ENCODE data around the gene POLR2J. TPM values are rescaled to one million over a fixed set of nuclear protein-coding genes. Genes with fewer than 3 reads are reported as not detected.
"Not testable (repeated sequence)": the region's sequence is repeated elsewhere in the genome, so short reads cannot be mapped to it uniquely, and the experiment has no call there.

Gene POLR2J
- polyA plus RNA-seq, 1 experiment, result 46.9 TPM

DNA sequence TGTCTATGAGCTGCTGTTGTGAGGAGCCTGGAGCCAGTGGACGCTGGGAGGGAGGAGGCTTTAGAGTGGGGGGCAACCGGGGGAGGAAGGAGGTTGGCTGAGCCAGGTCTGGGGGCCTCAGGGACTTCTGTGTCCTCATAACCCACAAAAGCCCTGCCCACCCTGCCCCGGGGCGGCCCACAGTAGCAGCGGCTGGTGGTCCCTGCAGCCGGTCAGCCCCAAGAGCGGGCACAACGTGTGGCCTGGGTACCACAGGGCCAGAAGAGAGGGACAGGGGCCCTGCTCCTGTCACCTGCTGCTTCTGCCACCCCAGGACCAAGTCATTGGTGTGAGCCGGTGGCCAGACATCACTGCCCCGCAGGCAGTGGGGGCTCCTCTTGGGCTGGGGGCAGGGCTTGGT is 3.2 kb upstream of the POLR2J start:
- H3K27me3 ChIP-seq (ENCODE audit: control insufficient read depth, insufficient read depth, low read length); H3K36me3 ChIP-seq (ENCODE audit: control insufficient read depth, insufficient read depth, low read length); CTCF ChIA-PET; DNase-seq (ENCODE audit: low read depth); POLR2A ChIA-PET; H3K4me3 ChIP-seq (ENCODE audit: low read depth, low read length): not testable (repeated sequence)

DNA sequence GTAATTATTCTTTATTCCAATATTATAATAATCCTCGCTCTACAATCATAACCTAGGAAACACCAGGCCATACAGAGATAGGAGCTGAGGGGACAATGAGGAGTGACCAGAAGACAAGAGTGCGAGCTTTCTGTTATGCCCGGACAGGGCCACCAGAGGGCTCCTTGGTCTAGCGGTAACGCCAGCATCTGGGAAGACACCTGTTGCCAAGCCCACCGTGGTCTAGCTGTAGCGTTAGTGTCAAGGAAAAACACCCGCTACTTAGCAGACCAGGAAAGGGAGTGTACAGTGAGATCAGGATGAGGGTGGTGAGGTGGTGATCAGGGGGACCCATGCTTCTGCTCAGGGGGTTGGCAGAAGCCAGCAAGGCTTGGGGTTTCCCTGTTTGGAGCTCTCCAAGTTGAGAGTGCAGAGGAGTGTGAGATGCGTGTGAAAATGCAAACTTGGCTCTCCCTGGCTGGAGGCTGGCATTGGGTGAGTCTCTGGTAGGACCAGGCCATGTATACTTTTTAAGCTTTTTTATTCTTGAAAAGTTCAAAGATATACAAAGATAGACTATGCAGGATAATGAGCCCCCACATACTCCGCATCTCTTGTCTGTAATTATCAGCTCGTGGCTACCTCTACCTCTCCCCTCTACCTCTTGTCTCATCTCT is 1.4 kb upstream of the POLR2J start:
- TF ChIP-seq, protein P1, sequence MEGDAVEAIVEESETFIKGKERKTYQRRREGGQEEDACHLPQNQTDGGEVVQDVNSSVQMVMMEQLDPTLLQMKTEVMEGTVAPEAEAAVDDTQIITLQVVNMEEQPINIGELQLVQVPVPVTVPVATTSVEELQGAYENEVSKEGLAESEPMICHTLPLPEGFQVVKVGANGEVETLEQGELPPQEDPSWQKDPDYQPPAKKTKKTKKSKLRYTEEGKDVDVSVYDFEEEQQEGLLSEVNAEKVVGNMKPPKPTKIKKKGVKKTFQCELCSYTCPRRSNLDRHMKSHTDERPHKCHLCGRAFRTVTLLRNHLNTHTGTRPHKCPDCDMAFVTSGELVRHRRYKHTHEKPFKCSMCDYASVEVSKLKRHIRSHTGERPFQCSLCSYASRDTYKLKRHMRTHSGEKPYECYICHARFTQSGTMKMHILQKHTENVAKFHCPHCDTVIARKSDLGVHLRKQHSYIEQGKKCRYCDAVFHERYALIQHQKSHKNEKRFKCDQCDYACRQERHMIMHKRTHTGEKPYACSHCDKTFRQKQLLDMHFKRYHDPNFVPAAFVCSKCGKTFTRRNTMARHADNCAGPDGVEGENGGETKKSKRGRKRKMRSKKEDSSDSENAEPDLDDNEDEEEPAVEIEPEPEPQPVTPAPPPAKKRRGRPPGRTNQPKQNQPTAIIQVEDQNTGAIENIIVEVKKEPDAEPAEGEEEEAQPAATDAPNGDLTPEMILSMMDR (IDR thresholded peaks at IDR 0.05; ENCODE audit: insufficient read depth, low read depth, low read length), result peak; percentile 39; the same call in 1 of the 2 replicates
- H3K36me3 ChIP-seq (ENCODE audit: control insufficient read depth, insufficient read depth, low read length); CTCF ChIA-PET; DNase-seq (ENCODE audit: low read depth); H3K27me3 ChIP-seq (ENCODE audit: control insufficient read depth, insufficient read depth, low read length); H3K4me3 ChIP-seq (ENCODE audit: low read depth, low read length); POLR2A ChIA-PET: not testable (repeated sequence)

DNA sequence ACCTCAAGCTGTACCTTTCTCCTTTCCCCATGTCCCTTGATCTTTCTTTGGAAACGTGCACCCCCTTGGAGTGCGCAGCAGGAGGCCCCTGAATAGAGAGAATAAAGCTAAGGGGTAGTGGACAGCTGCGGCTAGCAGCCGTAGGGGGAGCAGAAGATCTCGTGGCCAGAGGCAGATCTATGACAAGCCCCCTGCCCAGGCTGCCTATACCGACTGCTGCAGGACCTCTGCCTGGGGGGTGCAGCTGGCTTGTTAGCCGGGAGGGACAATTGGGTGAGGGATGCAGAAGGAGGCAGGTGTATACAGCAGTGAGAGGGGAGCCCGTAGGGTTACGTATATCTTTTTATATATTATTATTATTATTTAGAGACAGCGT is 475 bp upstream of the POLR2J start:
- CTCF ChIA-PET; H3K36me3 ChIP-seq (ENCODE audit: control insufficient read depth, insufficient read depth, low read length); DNase-seq (ENCODE audit: low read depth); H3K4me3 ChIP-seq (ENCODE audit: low read depth, low read length); H3K27me3 ChIP-seq (ENCODE audit: control insufficient read depth, insufficient read depth, low read length); POLR2A ChIA-PET: not testable (repeated sequence)

DNA sequence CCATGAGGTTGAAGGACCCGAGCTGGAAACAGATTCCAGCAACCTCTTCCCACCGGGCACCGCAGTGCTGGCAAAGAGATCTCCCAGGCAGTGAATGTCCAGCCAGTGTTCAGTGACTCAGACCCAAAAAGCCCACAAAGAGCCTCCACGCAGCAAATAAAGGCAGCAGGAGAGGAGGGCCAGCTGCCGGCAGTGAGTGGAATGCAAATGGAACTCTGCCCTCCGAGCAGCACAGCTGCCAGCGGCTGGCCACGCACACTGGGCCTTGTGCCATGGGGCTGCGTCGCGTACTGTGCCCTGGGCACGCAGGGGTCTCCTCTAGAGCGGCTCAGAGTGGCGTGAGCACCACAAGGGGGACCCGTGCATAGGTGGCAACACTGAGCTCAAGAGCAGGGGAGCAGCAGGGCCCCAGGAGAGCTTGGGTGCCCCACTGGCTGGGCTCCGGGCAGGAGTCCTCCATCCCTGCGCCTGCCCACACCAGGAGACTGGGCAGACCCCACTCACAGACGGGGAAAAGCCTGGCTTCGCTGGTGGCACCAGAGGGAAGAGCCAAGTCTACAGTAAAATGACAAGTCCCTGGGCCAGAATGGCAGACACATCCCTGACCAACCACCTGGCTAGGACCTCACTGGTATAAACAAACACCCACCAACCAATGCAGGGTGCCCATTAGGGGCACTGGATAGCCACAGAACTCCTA is 3.8 kb downstream of the POLR2J start:
- CTCF ChIA-PET; DNase-seq (ENCODE audit: low read depth); POLR2A ChIA-PET: not testable (repeated sequence)

DNA sequence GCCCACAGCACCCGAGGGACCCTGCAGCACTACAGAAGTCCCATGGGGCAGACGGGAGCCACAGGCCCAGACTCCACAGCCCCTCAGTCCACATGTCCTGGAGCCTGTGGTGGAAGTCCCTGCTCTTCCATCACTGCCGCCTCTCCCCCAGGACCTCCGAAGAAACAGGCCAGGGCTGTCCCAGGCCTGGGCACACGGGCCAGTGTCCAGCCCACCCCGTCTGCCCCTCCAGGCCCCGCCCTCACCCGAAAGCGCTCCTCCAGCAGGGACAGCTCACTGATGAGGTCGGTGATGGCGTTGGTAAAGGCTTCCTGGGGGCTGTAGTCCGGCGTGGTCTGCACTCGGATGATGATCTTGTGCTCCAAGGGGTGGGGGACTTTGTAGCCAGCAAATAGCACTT is 4.6 kb downstream of the POLR2J start:
- H3K27me3 ChIP-seq (ENCODE audit: control insufficient read depth, insufficient read depth, low read length); H3K36me3 ChIP-seq (ENCODE audit: control insufficient read depth, insufficient read depth, low read length); CTCF ChIA-PET; POLR2A ChIA-PET; DNase-seq (ENCODE audit: low read depth); H3K4me3 ChIP-seq (ENCODE audit: low read depth, low read length): not testable (repeated sequence)

More for the DNA sequence above, 3.8 kb downstream of the POLR2J start:
- H3K27me3 ChIP-seq (ENCODE audit: control insufficient read depth, insufficient read depth, low read length); H3K4me3 ChIP-seq (ENCODE audit: low read depth, low read length); H3K36me3 ChIP-seq (ENCODE audit: control insufficient read depth, insufficient read depth, low read length): not testable (repeated sequence)

DNA sequence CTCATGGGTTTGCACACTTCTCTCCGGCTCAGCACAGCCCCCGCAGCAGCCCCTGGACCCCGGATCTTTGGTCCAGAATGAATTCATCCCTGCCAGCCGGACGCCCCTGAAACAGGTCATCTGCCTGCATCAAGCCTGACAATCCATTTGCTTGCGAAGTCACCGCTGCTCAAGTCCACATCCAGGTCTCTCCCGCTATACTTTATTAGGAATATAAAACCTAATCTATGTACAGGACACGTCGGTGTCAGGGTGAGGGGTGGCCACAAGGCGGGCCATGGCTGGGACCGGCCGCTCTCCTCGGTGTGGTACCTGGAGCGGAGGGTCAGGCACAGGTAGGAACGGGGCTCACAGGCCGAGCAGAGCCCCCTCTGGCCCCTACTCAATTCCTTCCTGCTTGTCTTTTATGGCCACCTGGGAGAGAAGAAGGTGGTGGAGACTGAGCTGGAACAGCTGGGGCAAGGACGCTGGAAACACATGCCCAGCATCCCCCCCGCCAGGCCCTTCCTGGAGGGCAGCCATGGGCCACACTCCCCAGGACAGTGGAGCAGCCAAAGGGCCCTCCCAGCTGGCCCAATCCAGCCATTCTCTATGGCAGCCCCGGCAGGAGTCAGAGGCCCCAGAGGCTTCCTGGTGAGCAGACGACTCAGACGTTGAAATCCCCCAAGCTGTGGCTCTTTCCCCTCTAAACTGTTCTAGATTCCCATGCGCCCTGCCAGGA is 5.3 kb downstream of the POLR2J start:
- DNase-seq (ENCODE audit: low read depth), result no peak
- POLR2A ChIA-PET, result no interaction called here
- Histone ChIP-seq H3K4me3 (ENCODE audit: low read depth, low read length) (no peak overlapping the region), H3K27me3 (ENCODE audit: control insufficient read depth, insufficient read depth, low read length) (no peaks in the 10 kb centered on the region), H3K36me3 (ENCODE audit: control insufficient read depth, insufficient read depth, low read length) (peaks cover 12% of the 10 kb centered on the region)
- TF ChIP-seq, protein P1 (IDR thresholded peaks at IDR 0.05; ENCODE audit: insufficient read depth, low read depth, low read length), result no peak
- CTCF ChIA-PET, result no interaction called here

DNA sequence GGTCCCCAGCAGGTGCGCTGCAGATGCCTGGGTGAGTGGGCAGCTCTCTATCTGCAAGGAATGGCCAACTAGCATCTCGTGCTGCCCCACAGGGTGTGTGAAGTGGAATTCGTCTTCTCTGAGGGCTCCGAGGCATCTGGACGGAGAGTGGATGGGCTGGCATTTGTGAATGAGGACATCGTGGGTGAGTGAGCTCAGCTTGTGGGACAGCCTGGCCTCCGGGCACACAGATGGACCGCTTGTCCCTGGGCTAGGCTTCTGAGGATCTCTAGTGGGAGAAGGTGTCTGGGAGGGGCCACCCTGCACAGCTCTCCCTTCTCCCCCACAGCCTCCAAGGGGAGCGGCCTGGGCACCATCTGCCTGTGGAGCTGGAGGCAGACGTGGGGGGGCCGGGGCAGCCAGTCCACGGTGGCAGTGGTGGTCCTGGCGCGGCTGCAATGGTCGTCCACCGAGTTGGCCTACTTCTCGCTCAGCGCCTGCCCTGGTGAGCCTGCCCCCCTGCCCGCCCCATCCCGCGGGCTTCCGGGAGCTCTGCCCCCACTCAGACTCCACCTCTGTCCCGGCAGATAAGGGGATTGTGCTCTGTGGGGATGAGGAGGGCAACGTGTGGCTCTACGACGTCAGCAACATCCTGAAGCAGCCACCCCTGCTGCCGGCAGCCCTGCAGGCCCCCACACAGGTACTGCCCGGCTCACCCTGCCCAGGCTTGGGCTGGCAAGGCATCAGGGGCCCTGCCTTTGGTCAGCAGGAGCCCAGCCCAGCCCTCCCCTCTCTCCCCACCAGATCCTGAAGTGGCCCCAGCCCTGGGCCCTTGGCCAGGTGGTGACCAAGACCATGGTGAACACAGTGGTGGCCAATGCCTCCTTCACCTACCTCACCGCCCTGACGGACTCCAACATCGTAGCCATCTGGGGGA is 6.3 kb downstream of the POLR2J start:
- TF ChIP-seq, protein P1 (IDR thresholded peaks at IDR 0.05; ENCODE audit: insufficient read depth, low read depth, low read length), result no peak
- no peak overlapping the region for H3K4me3 ChIP-seq (ENCODE audit: low read depth, low read length)
- peaks cover 16% of the 10 kb centered on the region for H3K36me3 ChIP-seq (ENCODE audit: control insufficient read depth, insufficient read depth, low read length)
- ChIA-PET POLR2A (no interaction called here), CTCF (no interaction called here)
- no peaks in the 10 kb centered on the region for H3K27me3 ChIP-seq (ENCODE audit: control insufficient read depth, insufficient read depth, low read length)
- DNase-seq (ENCODE audit: low read depth), result no peak

Data from BJ (cell line).